Astrocyte (in vitro differentiated cells and primary cell): ENCODE results near the gene RABGGTA. TPM values are rescaled to one million over a fixed set of nuclear protein-coding genes. Genes with fewer than 3 reads are reported as not detected.
"Not testable (repeated sequence)": the region's sequence is repeated elsewhere in the genome, so short reads cannot be mapped to it uniquely, and the experiment has no call there.

Experiments
- DNase-seq: peaks from one replicate; pipeline ENCODE4 v3.0.0-alpha.2; 2010; ENCODE audit warnings: low read depth
- FAIRE-seq: peaks from 2 replicates; lab custom pipeline; 2011; peaks lifted over from hg19 to GRCh38; lab: Jason Lieb, UNC
- H2AFZ ChIP-seq: 2 replicates; pipeline ENCODE4 v1.6.0; 2012; ENCODE audit warnings: low read depth, low read length, inconsistent platforms
- H3K27ac ChIP-seq: 2 replicates; pipeline ENCODE4 v1.5.1; 2011; ENCODE audit warnings: low read depth, low read length, inconsistent platforms
- H3K27me3 ChIP-seq: 2 replicates; pipeline ENCODE4 v1.6.0; 2011; ENCODE audit warnings: low read length, inconsistent platforms; ENCODE audit not compliant: insufficient read depth
- H3K36me3 ChIP-seq: 2 replicates; pipeline ENCODE4 v1.5.1; 2011; ENCODE audit warnings: low read length, inconsistent platforms; ENCODE audit not compliant: insufficient read depth
- H3K4me1 ChIP-seq: 2 replicates; pipeline ENCODE4 v1.5.1; 2011; ENCODE audit warnings: low read length, inconsistent platforms; ENCODE audit not compliant: insufficient read depth
- H3K4me2 ChIP-seq: 2 replicates; pipeline ENCODE4 v1.6.0; 2012; ENCODE audit warnings: low read length, inconsistent platforms
- H3K4me3 ChIP-seq: 2 replicates; pipeline ENCODE4 v1.5.1; 2011; ENCODE audit warnings: low read depth, mild to moderate bottlenecking, low read length, inconsistent platforms; ENCODE audit not compliant: insufficient read depth
- H3K79me2 ChIP-seq: 2 replicates; pipeline ENCODE4 v1.6.0; 2012; ENCODE audit warnings: mild to moderate bottlenecking, low read length, inconsistent platforms; ENCODE audit not compliant: insufficient read depth
- H3K9ac ChIP-seq: 2 replicates; pipeline ENCODE4 v1.6.0; 2012; ENCODE audit warnings: mild to moderate bottlenecking, low read length, inconsistent platforms
- H3K9me3 ChIP-seq: 2 replicates; pipeline ENCODE4 v1.5.1; 2012; ENCODE audit warnings: low read depth, mild to moderate bottlenecking, low read length, inconsistent platforms; ENCODE audit not compliant: insufficient read depth
- H4K20me1 ChIP-seq: 2 replicates; pipeline ENCODE4 v1.6.0; 2012; ENCODE audit warnings: low read length, inconsistent platforms; ENCODE audit not compliant: insufficient read depth
- H3K27ac Mint-ChIP-seq: one replicate; pipeline ENCODE4 v1.8.0; 2021; ENCODE audit warnings: mild to moderate bottlenecking, mixed read lengths; ENCODE audit not compliant: unreplicated experiment
- H3K27me3 Mint-ChIP-seq: one replicate; pipeline ENCODE4 v1.8.0; 2021; ENCODE audit warnings: low read depth, mixed read lengths; ENCODE audit not compliant: unreplicated experiment
- H3K36me3 Mint-ChIP-seq: one replicate; pipeline ENCODE4 v1.8.0; 2021; ENCODE audit warnings: low read depth, mixed read lengths; ENCODE audit not compliant: unreplicated experiment
- H3K4me1 Mint-ChIP-seq: one replicate; pipeline ENCODE4 v1.8.0; 2021; ENCODE audit warnings: low read depth, mixed read lengths; ENCODE audit not compliant: unreplicated experiment
- H3K4me3 Mint-ChIP-seq: one replicate; pipeline ENCODE4 v1.8.0; 2021; ENCODE audit warnings: mild to moderate bottlenecking, moderate library complexity, mixed read lengths; ENCODE audit not compliant: unreplicated experiment
- H3K9me3 Mint-ChIP-seq: one replicate; pipeline ENCODE4 v1.8.0; 2021; ENCODE audit warnings: mild to moderate bottlenecking, mixed read lengths; ENCODE audit not compliant: unreplicated experiment
- CTCF ChIP-seq: IDR thresholded peaks from 2 replicates; pipeline ENCODE4 v1.5.1; 2011; ENCODE audit warnings: low read depth, mild to moderate bottlenecking, inconsistent platforms, low read length, moderate library complexity; ENCODE audit not compliant: insufficient read depth
- EZH2 ChIP-seq: IDR thresholded peaks from 2 replicates; pipeline ENCODE4 v1.6.1; 2012; ENCODE audit warnings: mild to moderate bottlenecking, low read length, inconsistent platforms; ENCODE audit not compliant: insufficient read depth
- total RNA-seq: library from RNA; stranded (reverse); gene quantifications from 2 replicates; pipeline ENCODE4 v1.2.1, GENCODE V29; 2021

The RABGGTA gene
- total RNA-seq, 1 donor from 2014 or later, result 27.3 TPM

- Histone ChIP-seq H3K4me1 (peaks cover 16% of the 10 kb centered on the region), H3K79me2 (no peaks in the 10 kb centered on the region), H3K36me3 (no peaks in the 10 kb centered on the region), H3K9me3 (no peaks in the 10 kb centered on the region), H3K27me3 (no peaks in the 10 kb centered on the region), H3K4me3 (no peak overlapping the region), H3K9ac (no peak overlapping the region), H4K20me1 (no peaks in the 10 kb centered on the region), H2AFZ (no peak overlapping the region), H3K27ac (no peak overlapping the region), H3K4me2 (no peak overlapping the region)
- FAIRE-seq (no peak), DNase-seq (no peak)
- Mint-ChIP-seq H3K4me1 (peaks cover 22% of the 10 kb centered on the region), H3K9me3 (no peaks in the 10 kb centered on the region), H3K27ac (peak overlapping the region; percentile 89), H3K27me3 (no peaks in the 10 kb centered on the region), H3K36me3 (peaks cover 12% of the 10 kb centered on the region), H3K4me3 (no peak overlapping the region)
- TF ChIP-seq CTCF (no peak), EZH2 (no peak)
Observed at GRCh38 chr14:24247422-24247821, 24.0 kb downstream of the RABGGTA start.

- Mint-ChIP-seq H3K36me3 (peaks cover 12% of the 10 kb centered on the region), H3K27me3 (no peaks in the 10 kb centered on the region), H3K27ac (no peak overlapping the region), H3K9me3 (no peaks in the 10 kb centered on the region), H3K4me3 (peak overlapping the region; percentile 47), H3K4me1 (peaks cover 20% of the 10 kb centered on the region)
- no peaks in the 10 kb centered on the region for H3K36me3 ChIP-seq
- no peak overlapping the region for H3K27ac ChIP-seq
- H3K4me3 ChIP-seq, result no peak overlapping the region
- no peak overlapping the region for H2AFZ ChIP-seq
- peaks cover 3% of the 10 kb centered on the region for H3K79me2 ChIP-seq
- no peak overlapping the region for H3K9ac ChIP-seq
- TF ChIP-seq CTCF, result no peak
- TF ChIP-seq EZH2, result no peak
- H4K20me1 ChIP-seq, result peaks cover 2% of the 10 kb centered on the region
- peaks cover 10% of the 10 kb centered on the region for H3K4me1 ChIP-seq
- H3K4me2 ChIP-seq, result no peak overlapping the region
- H3K27me3 ChIP-seq, result no peaks in the 10 kb centered on the region
- no peak for FAIRE-seq
- DNase-seq, result no peak
- no peaks in the 10 kb centered on the region for H3K9me3 ChIP-seq
Observed at GRCh38 chr14:24246765-24247212, 24.6 kb downstream of the RABGGTA start.

- peaks cover 14% of the 10 kb centered on the region for H4K20me1 ChIP-seq
- not testable (repeated sequence) for H3K9ac ChIP-seq, H3K27me3 Mint-ChIP-seq, H3K9me3 Mint-ChIP-seq, H3K36me3 ChIP-seq, H2AFZ ChIP-seq, H3K4me3 ChIP-seq, DNase-seq, H3K27me3 ChIP-seq, H3K4me2 ChIP-seq, H3K9me3 ChIP-seq, H3K27ac ChIP-seq, H3K27ac Mint-ChIP-seq, FAIRE-seq
- peak overlapping the region; percentile 20 for H3K4me3 Mint-ChIP-seq
- peaks cover 17% of the 10 kb centered on the region for H3K79me2 ChIP-seq
- peaks cover 16% of the 10 kb centered on the region for H3K36me3 Mint-ChIP-seq
- peaks cover 17% of the 10 kb centered on the region for H3K4me1 Mint-ChIP-seq
- peaks cover 18% of the 10 kb centered on the region for H3K4me1 ChIP-seq
Observed at GRCh38 chr14:24245350-24245749, 26.0 kb downstream of the RABGGTA start.
